Kidney glomerular epithelial cell (primary cell): ENCODE results near the gene PHOX2B.
"Not testable (repeated sequence)": the region's sequence is repeated elsewhere in the genome, so short reads cannot be mapped to it uniquely, and the experiment has no call there.

Experiments used
- DNase-seq: peaks from one replicate; lab custom pipeline; 2025; lab: John Stamatoyannopoulos, UW

The PHOX2B gene

DNA sequence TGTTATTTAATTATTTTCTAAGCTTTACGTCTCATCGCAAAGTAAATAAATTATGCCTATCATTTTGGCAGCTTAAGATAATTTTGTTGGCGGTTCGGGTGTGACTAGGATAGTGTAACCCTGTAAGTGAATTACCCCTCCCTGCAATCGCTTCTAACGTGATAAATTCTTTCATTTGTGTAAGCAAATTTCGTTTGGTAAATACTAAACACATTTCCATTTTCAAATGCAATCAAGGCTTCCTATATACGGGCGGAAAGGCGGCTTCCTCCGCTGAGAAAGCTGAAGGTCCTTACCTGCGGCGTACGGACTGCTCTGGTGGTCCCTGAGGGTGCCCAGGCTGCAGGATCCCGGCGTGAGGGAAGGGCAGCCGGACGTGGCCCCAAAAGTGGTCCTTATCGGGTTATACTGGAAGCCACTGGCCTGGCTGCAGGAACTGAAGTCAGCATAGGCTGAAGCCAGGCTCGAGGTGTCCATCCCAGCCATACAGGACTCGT, 403 bp downstream of the PHOX2B start:
- DNase-seq, result no peak

DNA sequence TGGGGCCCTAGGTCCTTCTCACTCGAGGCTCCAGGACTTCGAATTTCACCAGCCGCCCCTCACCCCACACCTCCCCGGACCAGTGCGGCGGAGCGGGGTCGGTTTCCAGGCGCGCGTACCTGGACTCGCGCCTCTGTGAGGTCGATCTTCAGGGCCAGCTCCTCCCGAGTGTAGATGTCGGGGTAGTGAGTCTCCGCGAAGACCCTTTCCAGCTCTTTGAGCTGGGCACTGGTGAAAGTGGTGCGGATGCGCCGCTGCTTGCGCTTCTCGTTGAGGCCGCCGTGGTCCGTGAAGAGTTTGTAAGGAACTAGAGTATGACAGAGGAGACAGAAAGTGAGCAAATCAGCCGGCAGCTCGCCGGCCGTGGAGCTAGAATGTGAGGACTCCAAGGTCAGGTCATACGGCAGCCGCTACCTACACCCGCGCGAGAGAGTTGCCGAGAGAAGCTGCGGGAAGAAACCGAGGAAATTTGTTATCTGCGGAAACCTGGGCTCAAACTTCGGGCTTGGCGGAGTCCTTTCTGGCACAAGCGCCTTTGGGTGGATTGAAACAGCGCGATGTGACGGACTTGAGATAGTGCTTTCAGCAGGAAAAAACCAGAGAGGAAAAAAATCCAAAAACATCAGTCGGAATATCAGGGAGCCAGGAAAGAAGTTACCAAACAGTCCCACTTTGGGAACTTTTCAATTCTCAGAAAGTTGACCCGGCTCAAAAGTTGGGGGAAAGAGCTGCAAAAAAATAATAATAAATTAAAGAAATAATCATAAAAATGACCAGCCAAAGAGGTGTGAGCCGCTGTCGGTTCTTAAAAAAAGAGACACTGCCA, 1.1 kb downstream of the PHOX2B start:
- no peak for DNase-seq

DNA sequence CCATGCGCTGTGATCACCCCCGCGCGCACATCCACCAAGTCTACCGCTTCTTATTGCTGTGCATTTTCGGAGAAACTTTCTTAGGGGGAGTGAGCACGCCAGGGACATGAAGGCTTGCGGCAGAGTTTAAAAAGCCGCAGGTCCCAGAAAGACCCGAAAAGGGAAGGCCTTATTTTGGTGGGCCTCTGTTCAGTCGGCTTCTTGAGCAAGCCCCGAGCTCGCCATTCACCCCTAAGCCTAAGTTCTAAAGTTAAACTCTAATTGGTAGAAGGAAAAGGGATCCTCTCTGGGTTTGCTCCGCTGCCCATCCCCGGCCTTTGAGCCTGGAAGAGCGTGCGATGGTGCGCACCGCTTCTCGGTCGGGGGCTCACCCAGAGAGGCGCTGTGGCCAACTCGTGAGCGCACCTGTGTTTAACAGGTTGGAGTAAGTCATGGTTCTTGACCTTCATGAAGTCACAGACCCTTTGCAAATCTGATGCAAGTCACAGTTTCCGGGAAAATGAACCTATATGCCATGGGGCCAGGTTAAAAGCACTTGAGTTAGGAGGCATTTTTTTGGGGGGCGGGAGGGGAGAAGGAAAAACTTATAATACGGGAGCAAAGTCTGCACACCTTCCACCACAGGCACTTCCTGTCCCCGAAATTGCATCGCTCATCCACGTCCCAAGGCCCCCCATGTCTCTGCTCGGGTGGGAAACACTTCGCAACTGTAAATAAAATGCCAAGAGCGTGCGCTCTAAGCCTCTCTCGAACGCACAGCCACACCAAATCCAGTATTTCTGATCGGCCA, 1.9 kb downstream of the PHOX2B start:
- no peak for DNase-seq

DNA sequence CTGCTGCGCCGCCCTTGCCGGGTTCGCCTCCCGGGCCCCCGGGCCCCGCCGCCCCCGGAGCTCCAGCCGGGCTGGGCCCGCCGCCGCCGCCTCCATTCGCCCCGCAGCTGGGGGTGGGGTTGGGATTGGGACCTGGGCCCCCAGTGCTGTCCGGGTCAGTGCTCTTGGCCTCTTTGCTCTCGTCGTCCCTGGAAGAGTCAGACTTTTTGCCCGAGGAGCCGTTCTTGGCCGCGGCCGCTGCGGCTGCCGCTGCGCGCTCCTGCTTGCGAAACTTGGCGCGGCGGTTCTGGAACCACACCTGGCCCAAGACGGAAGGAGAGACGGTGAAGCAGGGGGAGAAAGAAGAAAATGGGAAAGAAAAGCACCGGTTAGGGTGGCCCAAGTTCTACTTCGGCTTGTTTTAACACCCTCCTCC, 2.5 kb downstream of the PHOX2B start:
- DNase-seq, result no peak

DNA sequence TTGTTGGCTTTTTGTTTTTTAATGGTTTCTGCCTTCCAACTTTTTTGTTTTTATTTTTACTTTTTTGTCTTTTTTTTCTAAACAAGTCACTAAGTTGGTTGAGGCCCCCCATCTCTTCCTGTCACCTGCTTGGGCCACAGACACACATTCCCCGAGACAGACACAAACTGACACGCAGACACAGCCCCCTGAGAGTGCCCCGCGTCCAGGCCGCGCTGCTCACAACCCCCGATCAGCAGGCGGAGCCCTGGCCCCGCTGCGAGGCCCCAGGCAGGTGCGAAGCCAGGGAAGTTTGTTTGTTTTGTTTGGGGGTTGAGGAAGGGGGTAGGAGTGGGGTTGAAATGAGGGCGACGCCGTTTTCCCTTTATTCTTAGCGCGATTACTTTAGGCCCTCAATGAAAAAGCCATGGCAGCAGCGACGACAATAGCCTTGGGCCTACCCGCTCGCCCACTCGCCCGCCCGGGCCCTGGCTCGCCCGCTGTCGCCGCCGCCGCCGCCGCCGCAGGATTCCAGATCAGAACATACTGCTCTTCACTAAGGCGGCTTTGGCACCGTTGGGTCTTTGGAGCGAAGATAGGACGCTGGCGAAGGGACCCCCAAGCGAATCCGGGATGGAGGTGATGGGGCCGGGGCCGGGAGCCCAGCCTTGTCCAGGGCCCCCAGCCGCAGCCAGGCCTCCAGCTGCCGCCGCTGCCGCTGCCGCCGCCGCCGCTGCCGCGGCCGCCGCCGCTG, 3.1 kb downstream of the PHOX2B start:
- no peak for DNase-seq

DNA sequence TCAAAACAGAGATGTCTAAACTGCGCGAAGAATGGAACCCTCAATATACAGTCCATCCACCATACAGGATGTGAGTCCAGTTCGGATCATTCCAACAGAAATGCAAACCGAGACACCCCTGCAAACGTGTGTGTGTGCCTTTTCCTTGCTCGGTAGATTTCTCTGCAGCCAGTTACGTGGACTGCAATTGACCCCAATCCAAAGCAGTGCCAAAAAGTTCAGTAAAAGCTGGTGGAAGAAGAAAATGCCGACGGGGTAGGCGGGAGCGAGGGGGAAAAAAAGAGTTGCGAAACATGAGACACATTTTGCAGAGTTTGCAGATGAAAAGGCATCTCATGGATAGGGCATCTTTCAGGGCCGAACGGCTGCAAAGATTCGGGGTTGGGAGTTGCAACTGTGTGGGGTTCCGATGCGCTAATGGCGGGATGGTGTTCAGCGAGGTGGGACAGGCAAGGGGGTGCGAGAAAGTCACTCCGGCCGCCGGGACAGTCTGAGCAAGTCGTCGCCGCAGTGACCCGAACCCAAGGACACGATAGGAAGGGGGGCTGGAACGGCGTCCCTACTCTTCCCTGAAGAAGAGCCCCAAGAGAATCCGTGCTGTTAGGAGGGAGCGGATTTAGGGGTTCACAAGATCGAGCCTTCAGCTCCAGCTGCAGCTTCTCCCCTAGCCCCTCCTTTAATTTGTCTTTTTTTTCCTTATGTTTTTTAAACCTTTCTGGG, 3.8 kb downstream of the PHOX2B start:
- DNase-seq, result no peak

DNA sequence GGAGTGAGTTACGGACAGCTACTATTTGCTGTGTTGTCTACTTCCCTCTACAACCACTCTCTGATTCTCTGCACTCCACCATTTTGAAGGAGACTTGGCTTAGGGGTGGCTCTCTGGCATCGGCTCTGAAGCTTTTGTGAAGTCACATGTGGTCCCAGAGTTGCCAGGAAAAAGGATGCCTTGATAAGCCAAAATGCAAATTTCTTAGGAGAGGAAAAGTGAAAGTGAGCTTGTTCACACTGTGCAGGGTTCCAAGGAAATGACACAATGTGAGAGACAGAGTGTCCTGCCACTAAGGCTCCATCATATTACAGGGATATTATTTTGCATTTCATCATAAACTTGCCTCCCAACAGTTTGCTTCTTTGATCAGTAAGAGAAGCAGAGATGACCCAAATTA, 7.2 kb downstream of the PHOX2B start:
- DNase-seq, result no peak

DNA sequence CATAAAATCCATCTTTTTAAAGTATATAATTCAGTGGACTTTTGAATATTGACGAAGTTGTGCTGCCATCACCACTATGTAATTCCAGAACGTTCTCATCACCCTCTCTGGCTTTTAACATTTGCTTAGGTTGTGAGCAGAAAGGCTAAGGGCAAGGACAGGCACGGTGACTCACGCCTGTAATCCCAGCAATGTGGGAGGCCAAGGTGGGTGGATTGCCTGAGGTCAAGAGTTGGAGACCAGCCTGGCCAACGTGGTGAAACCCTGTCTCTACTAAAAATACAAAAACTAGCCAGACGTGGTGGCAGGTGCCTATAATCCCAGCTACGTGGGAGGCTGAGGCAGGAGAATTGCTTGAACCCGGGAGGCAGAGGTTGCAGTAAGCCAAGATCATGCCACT, 11.0 kb downstream of the PHOX2B start:
- not testable (repeated sequence) for DNase-seq

DNA sequence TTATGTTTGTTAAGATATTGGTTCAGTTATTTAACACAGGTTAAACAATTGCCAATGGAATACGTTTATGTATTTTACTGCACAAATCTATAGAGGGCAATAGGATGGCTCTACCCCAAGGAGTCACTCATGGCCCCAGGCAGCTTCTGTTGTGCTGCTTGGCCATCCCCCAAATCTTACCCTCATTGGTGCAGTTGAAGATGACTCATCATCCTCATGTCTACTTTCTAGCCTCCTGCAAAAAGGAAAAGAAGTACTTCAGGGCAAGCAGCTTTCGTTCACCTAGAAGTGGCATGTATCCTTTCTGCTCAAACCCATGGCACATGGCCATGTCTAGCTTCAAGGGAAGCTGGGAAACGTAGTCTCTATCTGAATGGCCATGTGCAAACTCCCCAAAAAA, 14.2 kb downstream of the PHOX2B start:
- DNase-seq, result no peak

DNA sequence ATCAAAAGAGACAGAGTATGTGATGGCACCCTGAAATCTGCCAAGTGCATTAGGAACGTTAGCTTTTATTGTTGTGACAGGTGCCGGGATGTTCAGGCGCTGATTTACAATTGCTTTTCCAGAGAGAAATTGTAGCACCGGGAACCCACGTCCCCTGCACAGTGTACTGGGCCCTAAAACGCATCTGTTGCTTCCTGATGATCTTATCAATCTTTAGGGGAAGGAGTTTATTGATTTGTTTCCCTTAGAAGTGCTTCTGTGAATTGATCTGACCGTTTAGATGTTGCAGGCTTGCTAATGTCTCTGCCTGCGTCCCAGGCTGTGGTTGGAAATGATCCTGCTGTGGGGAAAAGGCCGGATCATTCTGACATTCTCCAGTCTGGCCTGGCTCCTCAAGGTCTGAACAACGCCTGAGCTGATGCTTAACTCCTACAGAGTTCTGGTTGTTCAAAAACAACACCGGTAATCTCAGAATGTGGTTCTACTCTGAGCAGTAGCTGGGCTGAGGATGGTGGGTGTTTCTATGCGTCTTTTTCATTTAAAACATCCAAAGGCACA, 16.9 kb downstream of the PHOX2B start:
- no peak for DNase-seq

DNA sequence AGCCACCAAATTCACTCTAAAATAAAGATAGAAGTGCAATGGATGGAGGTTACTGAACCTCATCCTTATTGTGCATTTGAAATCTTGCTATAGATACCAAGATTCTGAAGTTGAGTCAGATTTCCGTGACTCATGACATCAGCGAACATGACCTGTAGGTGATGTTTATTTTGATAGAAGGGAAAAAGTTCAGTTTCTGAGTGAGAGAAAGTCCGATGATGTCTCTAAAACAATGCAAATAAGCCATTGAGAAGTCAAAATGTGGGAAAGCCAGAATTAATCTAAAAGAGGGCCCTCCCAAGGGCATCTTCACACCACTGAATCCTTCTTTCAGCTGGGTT, 20.0 kb downstream of the PHOX2B start:
- DNase-seq, result no peak

DNA sequence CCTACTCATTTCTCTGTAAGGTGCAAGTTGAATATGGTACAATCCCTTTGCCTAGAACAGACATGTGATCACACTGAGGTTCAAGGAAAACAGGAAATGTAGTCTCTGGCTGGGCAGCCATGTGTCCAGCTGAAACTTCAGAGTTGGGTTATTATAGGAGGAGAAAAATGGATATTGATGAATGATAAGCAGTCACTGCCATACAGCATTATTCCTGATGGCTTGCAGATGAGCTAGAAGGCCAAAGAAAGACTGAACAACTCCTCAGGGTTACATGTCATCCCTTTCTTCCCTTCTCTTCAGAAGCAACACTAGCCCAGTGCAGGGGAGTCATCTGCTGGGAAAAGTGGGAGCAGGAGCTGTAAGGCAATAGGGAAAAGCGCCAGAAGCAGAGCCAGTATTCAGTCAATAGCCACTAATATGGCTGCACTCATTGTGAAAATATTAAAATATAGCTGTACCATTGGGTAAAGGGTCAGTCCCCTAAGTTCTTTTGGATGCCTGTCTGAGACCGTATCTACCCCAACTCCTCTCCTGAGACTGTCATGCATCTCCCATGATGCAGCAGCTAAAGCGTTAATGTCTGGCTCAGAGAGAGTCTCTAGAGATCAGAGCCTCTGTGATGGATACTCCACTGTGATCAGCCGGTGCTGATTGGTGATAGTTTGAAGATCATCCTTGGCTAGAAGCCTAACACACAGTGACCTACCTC, 20.5 kb downstream of the PHOX2B start:
- no peak for DNase-seq

DNA sequence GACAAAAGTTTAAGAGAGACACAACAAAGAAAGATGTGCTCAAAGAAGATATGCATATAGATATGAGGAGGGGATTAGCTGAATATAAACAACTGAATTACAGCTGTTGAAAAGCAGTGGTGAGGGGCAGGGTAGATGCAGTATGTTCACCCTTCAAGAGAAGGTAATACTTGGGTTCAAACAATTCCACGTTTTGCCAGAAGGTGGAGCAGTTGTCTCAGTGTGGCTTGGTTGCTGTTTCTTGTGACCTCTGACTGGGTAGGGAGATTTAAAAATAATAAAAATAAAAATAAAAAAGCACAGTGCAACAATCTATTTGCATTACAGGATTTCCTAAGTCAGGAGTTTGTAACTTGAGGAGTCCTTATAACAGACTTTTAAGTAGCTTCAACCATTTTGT, 23.3 kb downstream of the PHOX2B start:
- no peak for DNase-seq

DNA sequence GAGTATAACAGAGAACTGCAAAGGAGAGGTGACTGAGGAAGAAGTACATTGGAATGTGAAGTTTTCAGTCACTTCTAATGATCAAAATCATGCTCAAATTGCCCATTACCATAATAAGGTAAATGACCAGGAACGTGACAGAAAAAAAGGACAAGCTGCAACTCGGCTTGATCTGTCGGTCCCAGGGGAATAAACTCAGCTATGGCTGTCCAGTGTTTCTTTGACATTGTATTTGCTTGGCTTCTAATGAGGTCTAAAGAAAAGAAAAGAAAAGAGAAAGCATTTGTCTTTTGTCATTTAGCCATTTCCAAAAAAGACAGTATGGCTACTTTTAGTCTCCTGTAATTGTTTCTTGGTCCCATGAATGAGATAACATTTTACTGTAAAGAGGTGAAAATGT, 25.2 kb downstream of the PHOX2B start:
- DNase-seq, result no peak

DNA sequence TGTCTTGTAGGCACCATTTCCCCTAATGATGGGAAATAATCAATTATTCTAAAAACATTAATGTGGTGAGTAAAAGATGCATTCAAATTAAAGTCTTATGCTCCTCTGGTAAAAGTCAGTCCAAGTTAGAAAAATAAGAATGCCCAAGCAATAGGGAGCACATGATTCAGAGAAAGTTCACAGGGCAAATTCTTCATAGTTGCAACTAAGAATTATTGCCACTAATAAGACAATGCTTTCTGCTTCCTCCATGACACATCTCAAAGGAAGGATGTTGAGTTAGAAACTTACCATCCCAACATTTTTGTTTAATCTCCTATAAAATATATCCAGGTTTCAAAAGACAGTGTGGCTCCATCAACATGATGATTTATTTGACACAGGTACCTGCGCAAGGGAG, 26.3 kb downstream of the PHOX2B start:
- no peak for DNase-seq

DNA sequence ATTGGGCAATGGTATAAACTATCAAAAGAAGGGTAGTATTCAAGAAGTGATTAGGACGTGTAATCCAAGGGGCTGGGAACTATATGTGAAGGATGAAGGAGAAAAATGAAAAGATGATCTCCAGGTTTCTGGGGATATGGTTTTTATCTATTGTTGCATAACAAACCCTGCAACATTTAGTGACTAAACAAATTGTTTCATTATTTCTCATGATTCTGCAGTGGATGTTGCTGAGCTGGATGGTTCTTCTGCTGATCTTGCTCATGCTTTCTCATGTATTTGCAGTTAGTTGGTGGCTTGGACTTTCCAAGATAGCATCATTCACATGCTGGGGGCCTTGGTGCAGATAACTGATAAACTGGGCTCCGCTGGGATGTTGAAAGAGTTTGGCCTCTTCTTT, 29.1 kb downstream of the PHOX2B start:
- no peak for DNase-seq

DNA sequence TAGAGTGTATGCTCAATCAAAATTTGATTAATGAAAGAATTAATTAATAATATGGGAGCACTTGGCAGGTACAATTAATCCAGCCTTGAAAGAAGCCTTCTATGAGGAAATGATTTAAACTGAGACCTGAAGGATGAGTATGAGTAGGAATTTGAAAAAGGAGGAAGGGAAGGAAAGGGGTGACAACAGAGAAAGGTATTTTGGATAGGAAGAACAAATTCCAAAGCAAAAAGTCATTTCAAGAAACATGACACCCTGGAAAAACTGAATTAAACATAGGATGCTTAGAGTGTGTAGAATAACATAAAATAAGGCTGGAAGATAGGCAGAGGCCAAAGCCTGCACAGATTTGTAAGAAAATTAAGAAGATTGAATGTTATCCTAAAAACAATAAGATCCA, 29.6 kb downstream of the PHOX2B start:
- no peak for DNase-seq

DNA sequence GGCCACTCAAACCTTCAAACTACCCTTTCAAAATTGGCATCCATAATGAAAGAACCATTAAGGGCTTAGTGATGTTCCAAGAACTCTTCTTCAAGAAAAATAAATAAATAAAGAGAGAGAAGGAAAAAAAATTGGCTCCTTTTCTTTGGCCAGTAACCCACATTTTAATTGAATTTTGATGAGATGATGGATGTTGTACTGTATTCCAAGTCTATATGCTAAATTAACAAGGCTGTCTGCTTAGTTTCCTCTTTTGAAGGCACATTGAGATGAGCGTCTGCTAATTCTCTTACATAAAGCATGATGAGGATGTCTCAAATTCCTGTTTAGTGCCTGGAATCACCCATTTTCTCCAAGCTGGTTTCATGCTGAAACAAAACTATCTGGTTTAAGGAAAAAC, 33.4 kb downstream of the PHOX2B start:
- DNase-seq, result no peak

DNA sequence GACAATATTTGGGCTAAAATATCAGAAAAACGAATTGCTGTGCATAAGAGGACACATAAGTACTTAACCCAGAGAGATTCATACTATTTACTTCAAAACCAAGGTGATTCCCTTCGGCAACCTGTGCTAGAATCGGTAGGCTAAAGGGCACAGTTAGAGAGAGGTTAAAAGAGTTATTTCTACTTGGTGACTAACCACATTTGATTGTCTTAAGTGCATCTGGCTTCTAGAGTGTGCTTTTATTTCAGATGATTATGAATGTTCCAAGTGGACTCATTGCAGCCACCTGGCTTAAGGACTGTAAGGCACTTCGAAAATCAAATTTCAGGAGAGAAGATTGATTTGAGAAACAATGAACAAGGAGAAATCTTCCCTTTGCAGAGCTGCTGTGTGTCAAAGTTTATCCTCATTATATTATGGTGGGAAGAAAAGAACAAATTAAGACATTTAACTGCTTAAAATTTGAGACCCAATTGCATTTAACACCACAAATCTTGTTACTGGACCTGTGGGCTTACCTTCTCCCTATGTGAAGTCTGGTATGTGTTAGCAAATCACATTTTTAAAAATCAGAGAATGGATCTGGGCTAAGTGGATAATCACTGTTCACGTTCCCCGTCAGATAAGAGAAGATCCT, 34.0 kb downstream of the PHOX2B start:
- DNase-seq, result no peak

DNA sequence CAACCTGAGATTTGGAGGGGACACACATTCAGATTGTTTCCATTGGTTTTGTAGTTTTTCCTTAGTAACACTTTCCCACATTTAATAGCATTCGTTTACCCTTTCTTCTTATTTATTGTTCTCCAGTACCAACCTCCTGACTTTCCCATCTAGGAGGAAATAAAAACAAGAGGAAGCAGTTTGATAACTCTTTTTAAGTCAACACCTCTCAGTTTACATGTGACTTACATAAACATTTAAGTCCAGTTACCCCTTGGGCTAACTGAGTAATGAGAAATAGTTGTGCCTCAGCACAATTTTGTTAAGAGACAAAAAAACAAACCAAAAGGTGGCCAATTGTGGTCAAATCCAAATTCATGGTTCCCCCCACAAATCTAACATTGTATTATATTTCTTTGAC, 34.8 kb downstream of the PHOX2B start:
- DNase-seq, result no peak

DNA sequence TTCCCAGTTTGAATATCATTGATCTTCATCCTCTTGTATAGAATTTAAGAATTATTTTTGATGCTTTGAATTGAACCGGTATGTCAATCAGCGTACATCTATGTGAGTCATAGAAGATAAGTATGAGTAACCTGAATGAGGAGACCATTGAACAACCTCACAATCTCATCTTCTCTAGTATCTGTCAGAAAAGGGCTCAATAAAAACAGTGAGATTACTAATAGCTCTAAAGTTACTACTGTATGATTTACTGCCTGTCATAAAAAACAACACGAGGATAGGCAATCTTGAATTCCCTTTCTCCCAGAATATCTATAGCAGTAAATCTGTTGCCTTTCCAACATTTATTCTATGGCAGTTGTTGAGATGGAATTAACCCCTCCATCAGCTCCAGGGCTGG, 36.1 kb downstream of the PHOX2B start:
- no peak for DNase-seq
